Measurements from ENCODE around the gene SDR42E2. TPM values are rescaled to one million over a fixed set of nuclear protein-coding genes. Genes with fewer than 3 reads are reported as not detected.

Gene SDR42E2
- total RNA-seq, 1 donor from 2014 or later: 0.12 TPM

DNA sequence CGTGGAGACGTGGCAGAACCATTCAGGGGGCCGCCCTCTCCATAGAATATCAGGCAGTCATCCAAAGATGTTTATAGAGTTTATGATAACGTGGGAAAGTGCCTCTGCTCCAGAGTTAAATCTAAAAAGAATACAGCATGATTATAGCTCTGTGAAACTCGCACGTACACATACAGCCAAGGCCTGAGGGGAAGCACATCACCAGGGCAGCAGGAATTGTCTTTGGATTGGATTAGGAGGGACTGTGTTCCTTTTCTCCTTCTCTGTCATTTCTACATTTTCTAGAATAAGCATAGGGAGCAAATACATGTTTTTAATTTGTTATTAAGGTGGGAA, 70.7 kb downstream of the SDR42E2 start:
- DNase-seq (ENCODE audit: low read depth): no peak

DNA sequence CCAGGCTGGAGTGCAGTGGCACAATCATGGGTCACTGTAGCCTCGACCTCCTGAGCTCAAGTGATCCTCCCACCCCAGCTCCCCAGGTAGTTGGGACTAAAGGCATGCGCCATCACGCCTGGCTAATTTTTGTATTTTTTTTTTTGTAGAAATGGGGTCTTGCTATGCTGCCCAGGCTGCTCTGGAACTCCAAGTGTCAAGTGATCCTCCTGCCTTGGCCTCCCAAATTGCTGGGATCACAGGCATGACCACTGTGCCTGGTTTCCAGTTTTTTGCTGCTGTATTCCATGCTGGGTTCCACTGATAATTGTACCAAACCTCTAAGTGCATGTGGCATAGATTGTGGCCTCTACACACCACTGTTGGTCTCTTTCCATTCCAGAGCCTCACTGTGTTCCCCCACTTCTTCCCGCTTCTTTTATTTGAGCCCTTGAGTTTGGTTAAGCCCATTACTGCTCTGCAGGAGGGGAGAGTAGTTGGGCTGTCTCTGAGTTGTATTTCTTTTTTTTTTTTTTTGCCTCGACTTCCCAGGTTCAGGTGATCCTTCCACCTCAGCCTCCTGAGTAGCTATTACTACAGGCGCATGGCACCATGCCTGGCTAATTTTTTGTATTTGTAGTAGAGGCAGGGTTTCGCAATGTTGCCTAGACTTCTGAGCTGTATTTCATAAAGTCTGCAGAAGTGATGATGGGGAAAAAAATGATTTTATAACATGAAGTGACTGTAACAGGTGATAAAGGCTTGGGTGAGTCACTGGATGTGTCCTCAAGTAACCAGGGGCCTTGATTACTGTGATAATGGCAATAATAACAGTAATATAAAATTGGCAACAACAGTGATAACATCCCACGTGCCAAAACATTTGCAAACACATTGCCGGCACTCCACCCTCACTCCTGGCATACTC, 73.8 kb downstream of the SDR42E2 start:
- TF ChIP-seq, protein P1, sequence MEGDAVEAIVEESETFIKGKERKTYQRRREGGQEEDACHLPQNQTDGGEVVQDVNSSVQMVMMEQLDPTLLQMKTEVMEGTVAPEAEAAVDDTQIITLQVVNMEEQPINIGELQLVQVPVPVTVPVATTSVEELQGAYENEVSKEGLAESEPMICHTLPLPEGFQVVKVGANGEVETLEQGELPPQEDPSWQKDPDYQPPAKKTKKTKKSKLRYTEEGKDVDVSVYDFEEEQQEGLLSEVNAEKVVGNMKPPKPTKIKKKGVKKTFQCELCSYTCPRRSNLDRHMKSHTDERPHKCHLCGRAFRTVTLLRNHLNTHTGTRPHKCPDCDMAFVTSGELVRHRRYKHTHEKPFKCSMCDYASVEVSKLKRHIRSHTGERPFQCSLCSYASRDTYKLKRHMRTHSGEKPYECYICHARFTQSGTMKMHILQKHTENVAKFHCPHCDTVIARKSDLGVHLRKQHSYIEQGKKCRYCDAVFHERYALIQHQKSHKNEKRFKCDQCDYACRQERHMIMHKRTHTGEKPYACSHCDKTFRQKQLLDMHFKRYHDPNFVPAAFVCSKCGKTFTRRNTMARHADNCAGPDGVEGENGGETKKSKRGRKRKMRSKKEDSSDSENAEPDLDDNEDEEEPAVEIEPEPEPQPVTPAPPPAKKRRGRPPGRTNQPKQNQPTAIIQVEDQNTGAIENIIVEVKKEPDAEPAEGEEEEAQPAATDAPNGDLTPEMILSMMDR (conservative IDR thresholded peaks at IDR 0.05; ENCODE audit: low read depth, low read length): no peak
- H3K4me3 ChIP-seq (ENCODE audit: low read depth, low read length): no peak overlapping the region
- DNase-seq (ENCODE audit: low read depth): no peak

More for the DNA sequence above, 70.7 kb downstream of the SDR42E2 start:
- TF ChIP-seq, protein P1 (conservative IDR thresholded peaks at IDR 0.05; ENCODE audit: low read depth, low read length): no peak
- no peak overlapping the region for H3K4me3 ChIP-seq (ENCODE audit: low read depth, low read length)

DNA sequence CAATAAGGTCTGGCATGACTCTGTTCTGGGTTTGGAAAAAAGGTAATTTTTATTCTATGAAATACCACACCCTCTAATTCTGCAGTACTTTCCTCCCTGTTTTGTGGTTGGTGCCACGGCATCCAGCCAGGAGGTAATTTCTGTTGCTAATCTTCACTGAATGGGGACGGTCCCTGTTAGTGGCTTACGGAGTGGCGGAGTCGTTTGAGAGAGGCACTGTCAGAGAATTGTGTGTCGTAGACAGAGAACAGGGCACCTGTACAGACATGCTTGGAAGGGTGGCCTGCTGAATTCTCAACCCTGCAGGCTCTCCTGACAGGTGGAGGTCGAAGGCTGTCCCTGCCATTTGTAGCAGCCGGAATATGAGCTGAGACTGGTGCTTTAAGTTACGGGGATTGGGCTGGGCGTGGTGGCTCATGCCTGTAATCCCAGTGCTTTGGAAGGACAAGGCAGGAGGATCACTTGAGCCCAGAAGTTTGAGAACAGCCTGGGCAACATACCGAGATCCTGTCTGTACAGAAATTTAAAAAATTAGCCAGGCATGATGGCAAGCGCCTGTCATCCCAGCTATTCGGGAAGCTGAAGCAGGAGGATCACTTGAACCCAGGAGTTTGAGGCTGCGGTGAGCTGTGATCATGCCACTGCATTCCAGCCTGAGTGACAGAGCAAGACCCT, 77.0 kb downstream of the SDR42E2 start:
- no peak overlapping the region for H3K4me3 ChIP-seq (ENCODE audit: low read depth, low read length)
- no peak for DNase-seq (ENCODE audit: low read depth)
- TF ChIP-seq, protein P1 (conservative IDR thresholded peaks at IDR 0.05; ENCODE audit: low read depth, low read length): no peak

DNA sequence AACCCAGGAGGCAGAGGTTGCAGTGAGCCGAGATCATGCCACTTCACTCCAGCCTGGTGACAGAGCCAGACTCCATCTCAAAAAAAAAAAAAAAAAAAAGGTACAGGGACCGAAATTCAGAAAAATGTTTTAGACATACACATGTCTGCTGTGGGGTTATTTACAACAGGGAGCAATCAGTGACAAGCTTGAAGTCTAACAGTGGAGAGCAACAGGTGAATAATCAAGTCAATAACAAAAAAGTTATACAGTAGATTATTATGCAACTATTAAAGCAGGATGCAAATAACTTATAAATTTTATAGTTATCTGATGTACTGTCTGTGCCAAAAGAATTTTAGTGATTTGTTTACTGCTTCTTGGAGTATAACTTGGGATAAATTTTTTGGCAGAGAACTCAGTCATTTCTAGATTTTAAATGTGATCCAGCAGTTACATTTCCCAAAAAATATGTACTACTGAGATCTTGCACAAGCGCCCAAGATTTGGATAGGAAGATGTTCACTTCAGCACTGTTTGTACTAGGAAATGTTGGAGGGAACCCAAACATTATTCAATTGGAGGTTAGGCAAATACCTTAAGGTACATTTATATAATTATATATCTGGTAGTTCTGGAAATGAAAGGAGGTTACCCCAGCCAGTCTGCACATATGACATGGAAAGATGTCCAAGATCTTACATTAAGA, 77.9 kb downstream of the SDR42E2 start:
- no peak overlapping the region for H3K4me3 ChIP-seq (ENCODE audit: low read depth, low read length)
- DNase-seq (ENCODE audit: low read depth): no peak
- TF ChIP-seq, protein P1 (conservative IDR thresholded peaks at IDR 0.05; ENCODE audit: low read depth, low read length): no peak

Other genes starting within 250 kb of the SDR42E2 start
- 140 and 163 TPM in 2 replicates for gene UQCRC2, start 209.1 kb upstream of the SDR42E2 start, total RNA-seq
- gene PDZD9, start 161.4 kb upstream of the SDR42E2 start, total RNA-seq: not detected in 2 replicates
- 2.4 and 8.0 TPM in 2 replicates for gene MOSMO, start 154.4 kb upstream of the SDR42E2 start, total RNA-seq
- gene VWA3A, start 70.0 kb upstream of the SDR42E2 start, total RNA-seq: under 0.01 TPM in 1 of 2 replicates, not detected in the other
- 12.2 and 13.7 TPM in 2 replicates for gene EEF2K, start 43.8 kb downstream of the SDR42E2 start, total RNA-seq
- 31.2 and 46.9 TPM in 2 replicates for gene POLR3E, start 134.9 kb downstream of the SDR42E2 start, total RNA-seq
- 36.1 and 37.0 TPM in 2 replicates for gene CDR2, start 212.1 kb downstream of the SDR42E2 start, total RNA-seq

Measured in epithelial cell of proximal tubule (primary cell).